Thyroid gland (tissue), 4 donors: ENCODE results near the gene SLC30A3.

ENCODE experiments used
- POLR2A ChIP-seq, 2 donors: fragments of 450-650 bp; IDR thresholded peaks; one replicate each; pipeline ENCODE4 v1.6.1; 2017; ENCODE audit warnings: antibody characterized with exemption in 2 of 2, mild to moderate bottlenecking in 2 of 2, moderate library complexity in 1 of 2
- TF ChIP-seq, protein P1 (sequence below), 6 experiments: fragments of 200-600 bp in 3 of 6; fragments of 450-650 bp in 3 of 6; sonication (generic) in 3 of 6; IDR thresholded peaks; one replicate each; pipeline ENCODE4 v1.5.1; 2016 to 2019; ENCODE audit warnings: antibody characterized with exemption in 6 of 6, mild to moderate bottlenecking in 2 of 6, inconsistent platforms in 1 of 6, moderate library complexity in 1 of 6

DNA sequence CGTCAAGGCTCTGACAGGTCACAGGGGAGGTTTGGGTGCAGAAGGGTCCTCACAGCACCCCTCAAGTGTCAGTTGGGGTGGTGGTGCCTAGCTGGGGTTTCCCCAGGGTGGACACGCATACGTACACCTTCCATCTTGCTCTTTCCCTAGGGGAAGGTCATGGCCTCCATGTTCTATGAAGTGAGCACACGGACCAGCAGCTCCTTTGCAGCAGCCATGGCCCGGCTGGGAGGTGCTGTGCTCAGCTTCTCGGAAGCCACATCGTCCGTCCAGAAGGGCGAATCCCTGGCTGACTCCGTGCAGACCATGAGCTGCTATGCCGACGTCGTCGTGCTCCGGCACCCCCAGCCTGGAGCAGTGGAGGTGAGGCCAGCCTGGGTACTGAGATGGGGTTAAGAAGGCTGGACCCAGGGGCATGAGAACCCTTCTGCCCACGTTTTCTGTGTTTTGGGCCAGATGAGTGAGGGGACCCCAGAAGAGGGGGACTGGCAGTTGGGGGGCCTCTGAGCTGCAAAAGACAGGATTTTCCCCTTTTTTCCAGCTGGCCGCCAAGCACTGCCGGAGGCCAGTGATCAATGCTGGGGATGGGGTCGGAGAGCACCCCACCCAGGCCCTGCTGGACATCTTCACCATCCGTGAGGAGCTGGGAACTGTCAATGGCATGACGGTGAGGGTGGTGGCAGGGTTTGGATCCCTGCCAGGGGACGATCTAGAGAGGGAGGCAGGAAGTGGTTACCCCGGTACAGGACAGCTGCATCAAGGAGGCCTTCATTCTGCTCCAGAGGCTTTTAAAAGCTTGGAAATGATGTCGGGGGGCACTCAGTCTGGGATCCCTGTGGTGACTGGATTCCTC lies 20.9 kb downstream of the SLC30A3 start:
- TF ChIP-seq, protein P1, sequence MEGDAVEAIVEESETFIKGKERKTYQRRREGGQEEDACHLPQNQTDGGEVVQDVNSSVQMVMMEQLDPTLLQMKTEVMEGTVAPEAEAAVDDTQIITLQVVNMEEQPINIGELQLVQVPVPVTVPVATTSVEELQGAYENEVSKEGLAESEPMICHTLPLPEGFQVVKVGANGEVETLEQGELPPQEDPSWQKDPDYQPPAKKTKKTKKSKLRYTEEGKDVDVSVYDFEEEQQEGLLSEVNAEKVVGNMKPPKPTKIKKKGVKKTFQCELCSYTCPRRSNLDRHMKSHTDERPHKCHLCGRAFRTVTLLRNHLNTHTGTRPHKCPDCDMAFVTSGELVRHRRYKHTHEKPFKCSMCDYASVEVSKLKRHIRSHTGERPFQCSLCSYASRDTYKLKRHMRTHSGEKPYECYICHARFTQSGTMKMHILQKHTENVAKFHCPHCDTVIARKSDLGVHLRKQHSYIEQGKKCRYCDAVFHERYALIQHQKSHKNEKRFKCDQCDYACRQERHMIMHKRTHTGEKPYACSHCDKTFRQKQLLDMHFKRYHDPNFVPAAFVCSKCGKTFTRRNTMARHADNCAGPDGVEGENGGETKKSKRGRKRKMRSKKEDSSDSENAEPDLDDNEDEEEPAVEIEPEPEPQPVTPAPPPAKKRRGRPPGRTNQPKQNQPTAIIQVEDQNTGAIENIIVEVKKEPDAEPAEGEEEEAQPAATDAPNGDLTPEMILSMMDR (IDR thresholded peaks at IDR 0.05), result no peak
- no peak for TF ChIP-seq POLR2A (IDR thresholded peaks at IDR 0.05)
